Heart left ventricle (tissue), 16 donors: ENCODE measurements around the gene ZBTB40. TPM values are rescaled to one million over a fixed set of nuclear protein-coding genes. Genes with fewer than 3 reads are reported as not detected.
A peak's percentile ranks its signal among the peaks of the same experiment; 100 is the strongest.

ENCODE experiments used
- ATAC-seq, 4 donors: fragments of 200-7000 bp; cut with Tn5 transposase; one replicate each; pipeline ENCODE4 v1.9.1; 2020 to 2022; ENCODE audit warnings: moderate library complexity in 4 of 4, mild to moderate bottlenecking in 3 of 4, moderate number of reproducible peaks in 1 of 4
- DNase-seq, 5 donors: peaks; one replicate each; pipeline ENCODE4 v3.0.0-alpha.2; 2020
- H3K27ac ChIP-seq, 12 donors: fragments of 200-600 bp; sonication (generic) in 4 of 12; one replicate each; pipeline versions ENCODE4 v1.5.0 to v1.8.0; 2016 to 2022; ENCODE audit warnings: mild to moderate bottlenecking in 2 of 12
- H3K27me3 ChIP-seq, 9 donors: fragments of 200-600 bp; sonication (generic) in 2 of 9; one replicate each; pipeline versions ENCODE4 v1.5.1 to v1.8.0; 2016 to 2022; ENCODE audit warnings: mild to moderate bottlenecking in 3 of 9
- H3K36me3 ChIP-seq, 9 donors: fragments of 200-600 bp; sonication (generic) in 2 of 9; one replicate each; pipeline versions ENCODE4 v1.5.0 to v1.8.0; 2018 to 2022; ENCODE audit warnings: mild to moderate bottlenecking in 2 of 9
- H3K4me1 ChIP-seq, 12 donors: fragments of 200-600 bp; sonication (generic) in 4 of 12; one replicate each; pipeline versions ENCODE4 v1.5.0 to v1.8.0; 2016 to 2022; ENCODE audit warnings: mild to moderate bottlenecking in 3 of 12
- H3K4me3 ChIP-seq, 12 donors: fragments of 200-600 bp; sonication (generic) in 4 of 12; one replicate each; pipeline versions ENCODE4 v1.5.0 to v1.8.0; 2017 to 2022; ENCODE audit warnings: mild to moderate bottlenecking in 9 of 12, moderate library complexity in 4 of 12
- H3K9me3 ChIP-seq, 12 donors: fragments of 200-600 bp; sonication (generic) in 4 of 12; one replicate each; pipeline versions ENCODE4 v1.5.0 to v1.8.0; 2016 to 2022; ENCODE audit warnings: mild to moderate bottlenecking in 1 of 12
- POLR2A ChIP-seq, 2 donors: fragments of 450-650 bp; IDR thresholded peaks; one replicate each; pipeline ENCODE4 v1.6.1; 2017; ENCODE audit warnings: antibody characterized with exemption in 2 of 2, mild to moderate bottlenecking in 2 of 2, moderate library complexity in 2 of 2
- WGBS, 4 donors: extraction: QIAGEN DNeasy Blood & Tissue Kit in 2 of 4; methylation state at CpG; one replicate each; pipeline versions ENCODE4 v1.1.5 to v1.1.7; 2013 to 2018; 5-methylcytosine and 5-hydroxymethylcytosine counted together
- intact Hi-C, 10 donors: fragments of 100-400 bp; cut with DNase I; formaldehyde crosslinking; loops; one replicate each; pipeline versions ENCODE4 v1.11.1 to v1.14.2; 2022
- polyA plus RNA-seq, 2 donors: library from polyadenylated mRNA; stranded (reverse); fragments of 200-250 nt; gene quantifications; one replicate each; pipeline ENCODE4 v1.2.3, GENCODE V29; 2013
- total RNA-seq, 9 donors: library from RNA; depleted of rRNA in 2 of 9; stranded (reverse); fragments of >200 nt in 2 of 9; fragmentation: NEBNext Ultra II Directional in 3 of 9; extraction: Animal tissue kit (Norgen Biotek cat#: 25700) in 3 of 9; gene quantifications; one replicate each; pipeline versions ENCODE4 v1.1.0 to v1.2.4, GENCODE V29; 2016 to 2023
- TF ChIP-seq, protein P1 (sequence below), 12 donors: fragments of 200-600 bp; sonication (generic) in 4 of 12; IDR thresholded peaks; one replicate each; pipeline versions ENCODE4 v1.5.0 to v1.8.0; 2018 to 2022; ENCODE audit warnings: antibody characterized with exemption in 12 of 12, mild to moderate bottlenecking in 5 of 12
- donor health status: ischemic (EF 13 %, LVEDD 7.1; RV severe dilation, severe dysfunction).
- donor health status: healthy with polysubstance abuse.
- donor health status: DM: no; HTN: yes; CAD: no.
- donor health status: DM: no; HTN: no; CAD: no.
- donor health status: ischemic (EF 25% LVEDD 6.9; RV normal size, moderate dysfunction).
- donor health status: ischemic (EF 25% LVEDD 5.7; RV mildly dilated, moderate dysfunction).
- donor health status: healthy.
- donor health status: DM: yes; HTN: yes; CAD: no.
- donor health status: ischemic (EF 35%, LVEDD 5.7; RV mildly dilated, moderate dysfunction).
- donor health status: nonischemic (EF 11% LVEDD 7.7; RV severe dilation, severe dysfunction).
- donor health status: DM: yes; HTN: yes; CAD: no.
- donor health status: PGD.
- donor health status: ischemic (EF 29% LVEDD 5.4; RV normal size, mild dysfunction).
- donor health status: nonischemic (EF 23%, LVEDD 6.1; RV moderate dilation, normal function).

ZBTB40 gene
- total and polyA plus RNA-seq, 11 donors, result 4.6 to 17.7 (median 15.1) TPM

- ATAC-seq, result peak in 3 of 4 donors; percentile 44 to 66 (median 56)
Observed at GRCh38 chr1:22491995-22492715, 40.5 kb downstream of the ZBTB40 start.

GRCh38 chr1:22494144-22494543, 42.5 kb downstream of the ZBTB40 start:
- TF ChIP-seq, protein P1, sequence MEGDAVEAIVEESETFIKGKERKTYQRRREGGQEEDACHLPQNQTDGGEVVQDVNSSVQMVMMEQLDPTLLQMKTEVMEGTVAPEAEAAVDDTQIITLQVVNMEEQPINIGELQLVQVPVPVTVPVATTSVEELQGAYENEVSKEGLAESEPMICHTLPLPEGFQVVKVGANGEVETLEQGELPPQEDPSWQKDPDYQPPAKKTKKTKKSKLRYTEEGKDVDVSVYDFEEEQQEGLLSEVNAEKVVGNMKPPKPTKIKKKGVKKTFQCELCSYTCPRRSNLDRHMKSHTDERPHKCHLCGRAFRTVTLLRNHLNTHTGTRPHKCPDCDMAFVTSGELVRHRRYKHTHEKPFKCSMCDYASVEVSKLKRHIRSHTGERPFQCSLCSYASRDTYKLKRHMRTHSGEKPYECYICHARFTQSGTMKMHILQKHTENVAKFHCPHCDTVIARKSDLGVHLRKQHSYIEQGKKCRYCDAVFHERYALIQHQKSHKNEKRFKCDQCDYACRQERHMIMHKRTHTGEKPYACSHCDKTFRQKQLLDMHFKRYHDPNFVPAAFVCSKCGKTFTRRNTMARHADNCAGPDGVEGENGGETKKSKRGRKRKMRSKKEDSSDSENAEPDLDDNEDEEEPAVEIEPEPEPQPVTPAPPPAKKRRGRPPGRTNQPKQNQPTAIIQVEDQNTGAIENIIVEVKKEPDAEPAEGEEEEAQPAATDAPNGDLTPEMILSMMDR (IDR thresholded peaks at IDR 0.05), result no peak
- no peak for TF ChIP-seq POLR2A (IDR thresholded peaks at IDR 0.05)
- H3K4me1 ChIP-seq, result peaks cover 0 to 35% (median 14%) of the 10 kb centered on the region in 12 donors
- ATAC-seq (peak in 1 of 4 donors; percentile 52), DNase-seq (no peak)
- no peaks in the 10 kb centered on the region for H3K9me3 ChIP-seq
- peaks cover 0 to 57% (median 23%) of the 10 kb centered on the region in 9 donors for H3K36me3 ChIP-seq
- H3K27me3 ChIP-seq, result no peaks in the 10 kb centered on the region
- H3K4me3 ChIP-seq, result no peak overlapping the region
- H3K27ac ChIP-seq, result peak overlapping the region in 1 of 12 donors; percentile 0
- 83 to 93% (median 88%) methylated on average over 2 of the region's 2 CpGs for WGBS, 4 donors
- intact Hi-C loops, result loop anchor here in 2 of 10 donors (5.0 kb wide), 2 partner anchors 42 to 47 kb away; partner anchors contain the start of gene ZBTB40 (in 1 of the 2)

More at GRCh38 chr1:22491995-22492715, 40.5 kb downstream of the ZBTB40 start:
- WGBS, 4 donors, result 79 to 83% (median 81%) methylated on average over 10 of the region's 10 CpGs
- TF ChIP-seq POLR2A (IDR thresholded peaks at IDR 0.05), result no peak
- TF ChIP-seq, protein P1 (IDR thresholded peaks at IDR 0.05), result no peak
- H3K27ac ChIP-seq, result peak overlapping the region in 1 of 12 donors; percentile 1
- H3K4me3 ChIP-seq, result no peak overlapping the region
- DNase-seq, result peak in 1 of 5 donors; percentile 28
- intact Hi-C loops, result loop anchor here in 2 of 10 donors (5.0 kb wide), 2 partner anchors 40 to 45 kb away; partner anchors contain the start of gene ZBTB40 (in 1 of the 2)
- peaks cover 0 to 44% (median 21%) of the 10 kb centered on the region in 12 donors for H3K4me1 ChIP-seq
- no peaks in the 10 kb centered on the region for H3K27me3 ChIP-seq
- H3K36me3 ChIP-seq, result peaks cover 0 to 54% (median 22%) of the 10 kb centered on the region in 9 donors
- H3K9me3 ChIP-seq, result no peaks in the 10 kb centered on the region

GRCh38 chr1:22494943-22495579, 43.4 kb downstream of the ZBTB40 start:
- no peaks in the 10 kb centered on the region for H3K9me3 ChIP-seq
- intact Hi-C loops, result loop anchor here in 3 of 10 donors (5.0 kb wide), 3 partner anchors 43 to 73 kb away; partner anchors contain the start of gene ZBTB40 (in 1 of the 3)
- H3K36me3 ChIP-seq, result peaks cover 0 to 54% (median 22%) of the 10 kb centered on the region in 9 donors
- H3K4me3 ChIP-seq, result no peak overlapping the region
- no peaks in the 10 kb centered on the region for H3K27me3 ChIP-seq
- peak overlapping the region in 2 of 12 donors; percentile 0 to 15 for H3K27ac ChIP-seq
- 34 to 59% (median 47%) methylated on average over 6 of the region's 6 CpGs for WGBS, 4 donors
- no peak for DNase-seq
- peak in 1 of 4 donors; percentile 23 for ATAC-seq
- peaks cover 0 to 39% (median 18%) of the 10 kb centered on the region in 12 donors for H3K4me1 ChIP-seq
- TF ChIP-seq, protein P1 (IDR thresholded peaks at IDR 0.05), result no peak
- no peak for TF ChIP-seq POLR2A (IDR thresholded peaks at IDR 0.05)
